GM18511 (cell line): ENCODE data around the gene CTIF.
A peak's percentile ranks its signal among the peaks of the same experiment; 100 is the strongest.
"Not testable (repeated sequence)": the region's sequence is repeated elsewhere in the genome, so short reads cannot be mapped to it uniquely, and the experiment has no call there.

Source experiments
- ATAC-seq: cut with Tn5 transposase; IDR thresholded peaks from one replicate; pipeline ENCODE4 v1.9.1; 2021; ENCODE audit warnings: mild to moderate bottlenecking, moderate library complexity; ENCODE audit not compliant: unreplicated experiment

Gene CTIF

GRCh38 chr18:48699761-48700160 lies 160.9 kb downstream of the CTIF start:
- ATAC-seq: no peak

DNA sequence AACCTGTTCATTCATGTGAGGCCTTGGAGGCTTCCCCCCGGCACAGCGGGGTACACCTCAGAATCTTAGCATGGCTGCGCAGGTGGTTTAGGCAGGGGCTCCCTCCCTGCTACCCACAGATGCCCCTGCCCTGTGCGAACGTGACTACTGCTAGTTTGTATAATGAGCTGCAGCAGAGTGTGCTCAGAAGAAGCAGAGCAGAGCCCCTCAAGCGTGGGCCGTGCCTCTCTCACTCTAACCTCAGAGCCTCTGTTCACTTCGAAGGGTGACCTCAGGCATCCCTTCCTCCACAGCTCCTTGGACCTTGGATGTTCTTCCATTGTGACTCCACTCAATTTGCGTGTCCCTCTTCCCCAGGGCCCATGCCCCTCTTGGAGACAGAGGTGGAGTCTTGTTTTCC lies 161.6 kb downstream of the CTIF start:
- no peak for ATAC-seq

- ATAC-seq: no peak
These were observed 163.7 kb downstream of the CTIF start for GRCh38 chr18:48702346-48703027.

GRCh38 chr18:48703028-48703386 lies 164.2 kb downstream of the CTIF start:
- no peak for ATAC-seq

GRCh38 chr18:48703418-48703817 lies 164.6 kb downstream of the CTIF start:
- no peak for ATAC-seq

- ATAC-seq: no peak
These were observed 166.2 kb downstream of the CTIF start for GRCh38 chr18:48705043-48705442.

GRCh38 chr18:48705531-48705930 lies 166.7 kb downstream of the CTIF start:
- no peak for ATAC-seq

DNA sequence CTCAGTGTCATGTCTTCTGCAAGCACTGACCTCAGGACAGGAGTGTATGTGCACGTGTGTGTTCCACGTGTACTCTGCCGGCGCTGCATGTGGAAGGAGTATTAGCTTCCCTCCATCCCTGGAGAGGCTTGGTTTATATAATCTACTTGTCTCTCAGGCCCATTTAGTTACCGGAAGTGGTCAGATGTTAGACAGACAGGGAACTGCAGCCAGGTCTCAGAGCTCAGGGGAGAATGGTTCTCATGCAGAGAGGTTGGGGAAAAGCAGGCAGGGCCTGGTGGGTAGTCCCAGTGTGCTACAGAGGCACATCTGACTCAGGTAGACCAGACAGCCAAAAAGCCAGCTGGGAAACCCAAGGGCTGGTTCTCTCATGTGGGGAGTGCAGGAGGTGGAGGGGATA lies 167.9 kb downstream of the CTIF start:
- no peak for ATAC-seq

- no peak for ATAC-seq
These were observed 168.9 kb downstream of the CTIF start for GRCh38 chr18:48707636-48708296.

GRCh38 chr18:48708807-48709206 lies 170.0 kb downstream of the CTIF start:
- ATAC-seq: no peak

DNA sequence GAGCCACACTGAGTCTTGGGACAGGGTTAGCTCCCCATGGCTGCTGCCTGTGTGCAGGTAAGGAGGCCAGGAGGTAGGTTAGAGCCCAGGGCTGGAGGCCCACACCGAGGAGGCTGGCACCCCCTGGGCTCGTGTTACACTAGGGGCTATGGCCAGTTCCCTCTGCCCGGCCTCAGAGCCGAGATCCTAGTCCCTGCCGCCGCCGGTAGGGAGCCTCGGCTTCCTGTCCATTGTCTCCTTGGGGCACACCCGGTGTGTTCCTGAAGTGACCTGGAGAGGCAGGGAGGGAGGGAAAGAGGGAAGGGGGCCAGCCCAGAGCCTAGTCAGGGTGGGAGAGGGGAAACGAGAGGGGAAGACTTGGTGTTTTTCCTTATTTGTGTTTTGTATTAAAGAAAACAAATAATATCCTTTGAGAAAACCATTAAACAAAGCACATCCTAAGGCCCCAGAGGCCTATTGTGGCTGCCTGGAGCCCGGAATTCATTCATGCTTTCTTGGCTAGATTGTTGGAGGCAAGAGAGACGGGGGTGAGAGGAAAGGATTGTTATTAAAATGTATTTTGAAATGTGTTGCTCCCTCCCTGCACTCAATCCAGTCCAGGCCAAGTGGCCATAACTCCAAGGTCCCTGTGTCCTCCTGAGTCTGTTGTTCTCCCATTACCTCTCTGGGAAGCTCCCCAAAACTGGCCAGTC lies 170.7 kb downstream of the CTIF start:
- ATAC-seq: no peak

- no peak for ATAC-seq
These were observed 173.0 kb downstream of the CTIF start for GRCh38 chr18:48711651-48712486.

DNA sequence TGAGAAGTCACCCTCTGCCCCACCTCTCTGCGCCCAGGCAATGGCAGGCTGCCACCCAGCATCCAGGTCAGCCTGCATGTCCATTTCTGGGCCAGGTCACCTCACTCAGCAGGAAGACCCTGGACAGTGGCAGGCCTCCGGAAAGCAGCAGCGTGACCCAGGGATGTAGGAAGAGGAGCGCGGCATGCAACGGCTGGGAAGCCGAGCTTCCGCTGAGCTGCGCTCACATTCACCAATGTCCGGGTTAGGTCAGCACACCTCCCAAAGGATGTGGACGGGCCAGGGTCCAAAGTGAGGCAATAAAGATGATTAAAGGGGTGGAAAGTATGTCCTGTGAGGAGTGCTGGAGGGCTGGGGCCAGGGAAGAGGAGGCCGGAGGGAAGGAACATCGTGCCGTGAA lies 174.5 kb downstream of the CTIF start:
- no peak for ATAC-seq

GRCh38 chr18:48714873-48715272 lies 176.0 kb downstream of the CTIF start:
- ATAC-seq: no peak

DNA sequence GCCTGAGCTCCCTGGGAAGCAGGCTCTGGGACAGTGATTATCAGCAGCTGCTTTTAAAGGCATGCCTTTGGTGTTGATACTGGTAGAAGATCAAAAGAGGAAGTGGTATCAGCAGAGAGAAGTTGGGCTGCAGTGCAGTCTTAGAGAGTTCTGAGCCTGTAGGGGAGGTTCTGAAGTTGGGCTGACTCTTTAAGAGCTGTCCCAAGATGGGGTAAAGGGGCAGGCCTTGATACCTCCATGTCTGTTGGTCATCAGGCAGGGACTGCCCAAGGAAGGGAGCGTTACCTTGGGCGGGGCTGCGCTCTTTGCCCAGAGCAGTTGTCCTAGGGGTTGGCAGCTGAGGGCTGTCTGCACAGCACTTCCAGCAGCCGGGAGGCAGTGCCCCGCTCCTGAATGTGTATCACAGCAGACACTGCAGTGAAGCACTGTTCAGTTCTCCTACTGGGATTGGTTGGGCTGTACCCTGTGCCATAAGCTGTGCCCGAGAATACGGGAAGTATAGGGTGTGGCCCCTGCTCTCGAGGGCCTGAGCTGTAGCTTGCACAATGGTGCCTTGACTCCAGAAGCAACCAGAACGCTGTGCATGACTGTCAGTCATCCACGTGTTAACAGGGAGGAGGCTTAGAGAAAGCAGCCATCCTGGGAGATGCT lies 177.0 kb downstream of the CTIF start:
- peak; percentile 88 for ATAC-seq

DNA sequence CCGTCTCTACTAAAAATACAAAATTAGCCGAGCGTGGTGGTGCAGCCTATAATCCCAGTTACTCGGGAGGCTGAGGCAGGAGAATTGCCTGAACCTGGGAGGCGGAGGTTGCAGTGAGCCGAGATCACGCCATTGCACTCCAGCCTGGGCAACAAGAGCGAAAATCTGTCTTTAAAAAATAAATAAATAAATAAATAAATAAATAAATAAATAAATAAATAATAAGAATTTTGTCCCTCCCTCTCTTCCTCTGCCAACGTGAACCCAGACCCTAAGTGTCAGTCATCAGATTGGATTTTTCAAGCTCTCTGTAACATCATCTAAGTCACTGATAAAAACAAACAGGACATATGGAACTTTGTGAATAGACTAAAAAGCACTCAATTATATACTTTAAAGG lies 178.4 kb downstream of the CTIF start:
- not testable (repeated sequence) for ATAC-seq

DNA sequence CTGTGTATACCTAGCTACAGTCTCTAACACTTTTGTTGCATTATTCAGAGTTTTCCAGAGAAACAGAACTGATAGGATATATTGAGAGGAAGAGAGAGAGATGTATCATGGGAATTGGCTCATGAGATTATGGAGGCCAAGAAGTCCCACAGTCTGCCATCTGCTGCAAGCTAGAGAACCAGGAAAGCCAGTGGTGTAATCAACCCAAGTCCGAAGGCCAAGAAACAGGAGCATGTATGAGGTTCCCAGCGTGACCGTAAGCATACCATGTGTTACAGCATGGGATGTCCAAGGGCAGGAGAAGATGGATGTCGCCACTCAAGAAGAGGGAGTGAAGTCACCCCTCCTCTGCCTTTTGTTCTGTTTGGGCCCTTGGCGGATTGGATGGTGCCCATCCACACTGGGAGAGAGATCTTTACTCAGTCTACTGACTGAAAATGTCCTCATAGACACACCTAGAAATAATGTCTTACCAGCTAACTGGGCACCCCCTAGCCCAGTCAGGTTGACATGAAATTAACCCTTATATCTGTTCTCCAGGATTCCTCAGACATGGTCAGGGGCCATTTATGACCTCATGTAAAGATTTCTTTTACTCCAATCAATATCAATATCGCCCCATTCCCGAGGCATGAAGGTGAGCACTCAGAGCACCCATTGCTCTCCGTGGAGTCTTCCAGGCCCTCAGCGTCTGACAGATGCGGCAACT lies 179.6 kb downstream of the CTIF start:
- ATAC-seq: no peak

GRCh38 chr18:48719388-48719787 lies 180.6 kb downstream of the CTIF start:
- ATAC-seq: no peak

DNA sequence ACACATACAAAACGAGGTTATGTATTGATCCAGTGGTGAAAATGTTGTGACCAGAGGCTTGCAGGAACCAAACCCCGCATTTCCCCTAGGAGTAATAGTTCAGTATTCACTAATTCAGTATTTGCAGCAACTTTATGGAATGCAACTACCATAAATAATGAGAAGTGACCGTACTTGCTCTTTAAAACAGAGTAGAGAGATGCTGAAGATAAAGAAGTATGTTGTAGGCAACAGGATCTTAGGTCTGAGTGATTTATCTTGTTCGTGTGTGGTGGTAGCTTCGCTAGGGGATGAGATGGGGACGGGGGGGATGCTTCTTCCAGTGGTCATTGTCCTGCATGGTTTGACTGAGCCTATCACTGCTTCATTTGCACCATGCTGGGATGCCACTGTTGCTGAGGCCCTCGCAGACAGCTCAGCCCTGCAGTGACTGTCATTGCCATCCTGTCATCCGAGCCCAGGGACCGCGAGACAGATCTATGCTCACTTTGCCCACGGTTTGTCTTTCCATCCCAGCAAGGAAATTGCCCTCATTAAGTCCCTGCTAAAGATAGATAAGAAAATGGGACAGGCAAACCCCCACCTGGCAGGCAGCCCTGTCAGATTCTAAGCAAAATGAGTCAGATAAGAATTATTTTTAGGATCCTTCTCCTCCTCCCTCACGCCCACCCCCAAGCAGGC lies 181.3 kb downstream of the CTIF start:
- ATAC-seq: no peak

- no peak for ATAC-seq
These were observed 181.8 kb downstream of the CTIF start for GRCh38 chr18:48720655-48721025.
